Measurements from ENCODE around the gene ZSCAN26.

Gene ZSCAN26
- total RNA-seq, result 11.6 to 18.7 reads per million in 2 experiments

GRCh38 chr6:28266962-28267694 is at the start of gene ZSCAN26:
TSS of gene ZSCAN26 (plus strand) at chr6:28267143. CDS start at chr6:28271920, 4,777 bp downstream.
- peak; percentile 71 for DNase-seq (ENCODE audit: low read depth)

DNA sequence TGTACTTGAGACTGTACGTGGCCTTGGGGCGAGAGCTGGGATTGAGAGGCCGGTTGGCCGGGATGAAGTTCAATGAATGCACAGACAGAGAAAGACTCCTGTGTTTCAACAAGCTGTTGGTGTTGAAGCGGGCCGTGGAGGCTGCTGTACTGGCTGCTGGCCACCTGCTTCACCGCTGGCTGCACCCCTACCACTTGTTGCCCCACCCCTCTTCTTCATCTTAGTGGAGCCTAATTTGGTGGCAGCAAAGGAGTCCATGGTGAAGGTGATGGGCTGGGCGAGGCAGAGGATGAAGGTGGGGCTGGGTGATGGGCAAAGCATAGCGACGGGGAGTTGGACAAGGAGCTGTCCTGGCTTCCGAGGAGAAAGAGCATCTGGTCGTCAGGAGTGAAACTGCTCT is 49.1 kb upstream of the ZSCAN26 start:
- no peak for DNase-seq (ENCODE audit: low read depth)

- DNase-seq (ENCODE audit: low read depth), result no peak
These were observed 48.4 kb upstream of the ZSCAN26 start for GRCh38 chr6:28218312-28219248.

DNA sequence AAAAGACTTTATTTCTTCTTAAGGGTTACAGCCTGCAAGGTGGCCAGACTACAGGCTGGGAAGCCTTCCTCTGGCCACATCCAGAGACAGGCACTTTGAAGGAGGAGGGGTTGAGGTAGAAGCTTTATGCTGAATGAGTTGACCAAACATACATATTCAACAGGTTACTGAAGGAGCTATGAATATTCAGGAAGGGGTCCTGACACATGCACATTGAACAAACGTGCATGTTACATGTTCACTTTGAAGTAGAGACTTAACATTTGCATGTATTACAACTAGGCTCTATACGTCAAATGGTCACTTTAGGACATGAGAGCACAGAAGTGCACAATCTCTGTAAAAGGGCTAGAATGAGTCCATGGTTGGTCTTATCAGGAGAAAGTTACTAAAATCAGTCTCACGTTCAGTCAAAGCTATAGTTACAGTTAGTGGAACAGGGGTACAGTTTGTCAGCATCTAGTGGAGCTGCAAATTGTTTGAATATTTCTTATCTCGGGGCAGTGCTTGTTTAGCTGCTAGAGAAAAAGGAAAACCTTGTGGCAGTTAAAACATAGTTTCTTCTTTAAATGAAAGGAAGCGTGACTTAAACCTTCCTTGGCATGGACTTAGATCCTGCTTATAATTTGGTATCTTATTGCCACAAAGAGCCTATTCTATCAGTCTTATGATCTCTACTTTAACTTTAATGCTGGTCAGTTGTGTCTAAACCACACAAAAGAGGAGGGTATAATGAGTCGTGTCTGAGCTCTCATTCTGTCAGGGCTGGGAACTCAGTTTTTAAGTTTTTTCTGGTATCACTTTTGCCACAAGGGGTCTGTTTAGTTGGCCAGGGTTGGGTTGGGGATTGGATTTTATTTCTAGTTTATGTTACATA is 46.4 kb upstream of the ZSCAN26 start:
- no peak for DNase-seq (ENCODE audit: low read depth)

- no peak for DNase-seq (ENCODE audit: low read depth)
These were observed 42.5 kb upstream of the ZSCAN26 start for GRCh38 chr6:28224131-28225055.

GRCh38 chr6:28225056-28225834 is 41.7 kb upstream of the ZSCAN26 start, which contains the start of gene ZSCAN9:
TSS of gene ZSCAN9 (plus strand) at chr6:28225275. CDS start at chr6:28227085, 1,810 bp downstream.
- no peak for DNase-seq (ENCODE audit: low read depth)

DNA sequence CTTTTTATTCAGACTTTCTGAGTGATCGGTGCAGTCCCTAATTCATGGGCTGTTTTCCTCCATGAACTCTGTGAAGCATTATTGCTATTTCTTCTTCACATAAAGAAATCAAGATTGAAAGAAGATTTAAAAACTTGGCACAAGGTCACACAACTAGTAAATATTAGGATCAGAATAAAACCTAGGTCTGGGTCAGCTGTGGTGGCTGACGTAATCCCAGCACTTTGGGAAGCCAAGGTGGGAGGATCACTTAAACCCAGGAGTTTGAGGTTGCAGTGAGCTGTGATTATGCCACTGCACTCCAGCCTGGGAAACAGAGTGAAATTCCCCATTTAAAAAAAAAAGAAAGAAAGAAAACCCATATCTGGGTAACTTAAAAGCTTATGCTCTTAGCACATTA is 40.5 kb upstream of the ZSCAN26 start:
- DNase-seq (ENCODE audit: low read depth), result no peak

DNA sequence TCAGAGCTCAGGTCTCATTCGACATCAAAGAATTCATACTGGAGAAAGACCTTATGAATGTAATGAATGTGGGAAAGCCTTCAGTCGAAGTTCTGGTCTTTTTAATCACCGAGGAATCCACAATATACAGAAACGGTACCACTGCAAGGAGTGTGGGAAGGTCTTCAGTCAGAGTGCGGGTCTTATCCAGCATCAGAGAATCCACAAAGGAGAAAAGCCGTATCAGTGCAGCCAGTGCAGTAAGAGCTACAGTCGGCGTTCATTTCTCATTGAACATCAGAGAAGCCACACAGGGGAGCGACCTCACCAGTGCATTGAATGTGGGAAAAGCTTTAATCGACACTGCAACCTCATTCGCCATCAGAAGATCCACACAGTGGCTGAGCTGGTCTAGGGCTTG is 34.2 kb upstream of the ZSCAN26 start:
- no peak for DNase-seq (ENCODE audit: low read depth)

- no peak for DNase-seq (ENCODE audit: low read depth)
These were observed 31.0 kb upstream of the ZSCAN26 start for GRCh38 chr6:28235912-28236452.

DNA sequence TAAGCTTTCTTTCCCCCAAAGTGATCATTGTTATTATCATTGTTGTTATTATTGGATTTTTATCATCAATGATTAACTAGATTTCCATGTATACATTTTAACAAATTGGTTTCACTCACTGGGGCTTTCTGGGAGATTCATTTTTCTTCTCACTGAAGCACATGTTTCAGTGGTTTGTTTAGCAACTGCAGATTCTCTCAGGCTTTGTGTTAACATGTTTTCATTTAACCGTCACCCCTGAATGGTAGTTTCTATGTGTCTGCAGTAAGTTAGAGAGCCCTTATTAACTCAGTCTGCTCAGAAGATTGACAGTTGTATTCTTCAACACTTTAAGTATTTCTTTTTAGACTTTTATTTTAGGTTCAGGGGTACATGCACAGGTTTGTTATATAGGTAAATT is 27.3 kb upstream of the ZSCAN26 start:
- no peak for DNase-seq (ENCODE audit: low read depth)

- DNase-seq (ENCODE audit: low read depth), result no peak
These were observed 26.5 kb upstream of the ZSCAN26 start for GRCh38 chr6:28240471-28240870.

DNA sequence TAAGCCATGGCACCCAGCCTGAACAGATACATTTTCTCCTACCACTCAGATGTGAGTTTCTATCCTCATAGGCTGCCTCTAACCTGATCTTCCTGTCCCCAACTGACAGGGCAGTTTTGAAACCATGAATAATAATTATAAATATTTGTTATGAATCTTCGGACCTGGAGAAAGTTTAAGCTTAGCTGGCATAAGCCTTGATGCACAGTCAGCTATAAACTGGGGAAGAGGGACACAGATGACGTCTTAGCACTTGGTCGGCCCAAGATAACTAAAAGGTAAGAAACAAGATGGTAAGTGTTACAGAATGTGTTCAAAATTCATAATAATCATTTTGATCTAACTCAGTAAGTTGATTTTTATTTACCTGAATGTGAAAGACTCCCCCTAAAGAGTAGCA is 23.0 kb upstream of the ZSCAN26 start:
- no peak for DNase-seq (ENCODE audit: low read depth)

DNA sequence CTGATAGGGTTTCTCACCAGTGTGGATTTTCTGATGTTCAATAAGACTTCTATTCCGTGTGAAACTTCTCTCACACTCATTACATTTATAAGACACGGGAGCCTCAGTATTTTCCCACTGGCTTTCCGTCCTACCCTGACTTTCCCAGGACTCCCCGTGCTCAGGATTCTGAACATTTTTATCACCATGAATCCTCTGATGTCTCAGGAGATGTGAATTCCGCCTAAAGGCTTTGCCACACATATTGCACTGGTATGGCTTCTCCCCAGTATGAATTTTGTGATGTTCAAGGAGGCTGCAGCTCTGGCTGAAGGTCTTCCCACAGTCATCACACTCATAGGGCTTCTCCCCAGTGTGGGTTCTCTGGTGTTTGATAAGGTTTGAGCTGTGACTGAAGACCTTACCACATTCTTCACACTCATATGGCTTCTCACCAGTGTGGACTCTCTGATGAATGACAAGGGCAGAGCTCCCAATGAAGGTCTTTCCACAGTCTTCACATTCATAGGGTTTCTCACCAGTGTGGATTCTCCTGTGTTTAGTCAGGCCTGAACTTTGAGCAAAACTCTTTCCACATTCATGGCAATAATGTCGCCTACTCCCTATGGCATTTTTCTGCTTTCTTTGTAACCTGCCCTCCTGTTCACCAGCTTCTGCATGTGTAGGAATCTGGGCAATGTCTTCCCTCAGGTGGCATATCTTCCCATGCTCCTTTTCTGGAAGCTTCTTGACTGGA is 21.6 kb upstream of the ZSCAN26 start:
- DNase-seq (ENCODE audit: low read depth), result no peak

DNA sequence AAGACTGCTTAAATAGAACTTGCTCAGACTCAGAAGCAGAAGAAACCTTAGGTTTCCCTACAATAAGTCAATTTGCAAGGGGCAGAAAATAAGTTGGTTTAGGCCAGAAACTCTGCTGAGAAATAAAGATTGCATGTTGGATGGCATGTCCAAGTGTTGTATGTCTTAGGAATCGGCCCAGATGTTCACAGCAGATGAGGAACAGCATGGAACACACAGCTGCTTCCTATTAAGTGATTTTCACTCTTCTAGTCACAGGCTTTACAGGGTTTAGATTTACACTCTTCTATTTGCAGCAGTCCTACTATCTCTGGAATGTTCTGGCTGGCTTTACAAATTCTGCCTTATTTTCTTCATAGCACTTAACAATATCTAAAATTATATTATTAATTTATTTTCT is 18.0 kb upstream of the ZSCAN26 start:
- DNase-seq (ENCODE audit: low read depth), result no peak

- no peak for DNase-seq (ENCODE audit: low read depth)
These were observed 16.2 kb upstream of the ZSCAN26 start for GRCh38 chr6:28250747-28251146.

DNA sequence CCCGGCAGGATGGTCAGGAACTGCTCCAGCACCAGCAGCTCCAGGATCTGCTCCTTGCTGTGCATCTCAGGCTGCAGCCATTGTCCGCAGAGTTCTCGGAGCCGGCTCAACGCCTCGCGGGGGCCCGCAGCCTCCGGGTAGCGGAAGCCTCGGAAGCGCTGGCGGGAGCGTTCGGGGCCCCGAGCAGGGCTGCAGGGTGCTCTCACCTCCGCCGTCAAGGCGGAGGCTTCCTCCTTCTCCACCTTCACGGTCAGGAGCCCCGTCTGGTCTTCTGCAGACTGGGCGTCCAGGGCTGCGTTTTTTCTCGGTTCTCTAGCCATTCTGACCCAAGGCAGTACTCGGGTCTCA is 15.3 kb upstream of the ZSCAN26 start:
- DNase-seq (ENCODE audit: low read depth), result peak; percentile 10

- DNase-seq (ENCODE audit: low read depth), result peak; percentile 72
These were observed 14.7 kb upstream of the ZSCAN26 start, which contains the start of gene ZKSCAN4 for GRCh38 chr6:28252009-28252975. TSS of gene ZKSCAN4 (minus strand) at chr6:28252269. CDS start at chr6:28251980, 289 bp downstream.

GRCh38 chr6:28254121-28254519 is 12.8 kb upstream of the ZSCAN26 start:
- no peak for DNase-seq (ENCODE audit: low read depth)

Data from T follicular helper cell (primary cell).